ENCODE data around the gene SDF4.

SDF4 gene

GRCh38 chr1:1211541-1212441 lies 20.0 kb downstream of the SDF4 start:
- H3K4me1 ChIP-seq (ENCODE audit: control insufficient read depth, insufficient read depth, low read length): peaks cover 15% of the 10 kb centered on the region

DNA sequence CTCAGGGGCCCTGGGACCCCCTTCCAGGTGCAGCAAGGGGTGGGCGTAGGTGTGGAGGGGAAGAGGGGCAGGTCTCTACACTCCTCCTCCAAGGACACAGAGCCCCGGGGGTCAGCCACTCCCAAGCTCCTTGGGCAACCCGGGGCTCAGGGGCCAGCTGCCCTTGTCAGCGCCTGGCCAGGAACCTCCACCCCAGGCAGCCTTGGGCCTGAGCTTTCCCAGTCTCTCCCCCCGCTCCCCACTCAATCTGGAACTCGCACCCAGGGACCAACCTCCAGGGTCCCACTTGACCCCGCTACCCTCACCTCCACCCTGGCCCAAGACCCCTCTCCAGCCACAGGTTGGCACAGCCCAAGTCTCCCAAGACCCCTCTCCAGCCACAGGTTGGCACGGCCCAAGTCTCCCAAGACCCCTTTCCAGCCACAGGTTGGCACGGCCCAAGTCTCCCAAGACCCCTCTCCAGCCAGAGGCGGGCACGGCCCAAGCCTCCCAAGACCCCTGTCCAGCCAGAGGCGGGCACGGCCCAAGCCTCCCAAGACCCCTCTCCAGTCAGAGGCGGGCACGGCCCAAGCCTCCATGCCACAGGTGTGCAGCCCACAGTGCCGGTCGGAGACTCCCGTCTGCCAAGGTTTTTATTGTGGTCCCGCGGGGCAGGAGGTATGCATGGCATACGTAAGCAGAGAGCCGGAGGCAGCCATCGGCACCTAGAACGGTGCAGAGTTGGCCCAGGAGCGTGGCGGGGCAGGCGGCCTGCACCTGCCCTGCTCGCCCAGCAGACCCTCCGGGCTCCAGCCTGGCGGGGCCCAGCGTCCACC lies 20.9 kb downstream of the SDF4 start:
- H3K27me3 ChIP-seq (ENCODE audit: control insufficient read depth, insufficient read depth, low read length): peaks cover 19% of the 10 kb centered on the region
- H3K36me3 ChIP-seq (ENCODE audit: control insufficient read depth, insufficient read depth, low read length): no peaks in the 10 kb centered on the region
- no peaks in the 10 kb centered on the region for H3K9me3 ChIP-seq (ENCODE audit: control insufficient read depth, low read length)
- peaks cover 21% of the 10 kb centered on the region for H3K4me1 ChIP-seq (ENCODE audit: control insufficient read depth, insufficient read depth, low read length)
- H3K9ac ChIP-seq (ENCODE audit: low read length): no peak overlapping the region
- no peak overlapping the region for H3K4me3 ChIP-seq (ENCODE audit: low read length)

More at GRCh38 chr1:1211541-1212441, 20.0 kb downstream of the SDF4 start:
- Histone ChIP-seq H3K4me3 (ENCODE audit: low read length) (no peak overlapping the region), H3K27me3 (ENCODE audit: control insufficient read depth, insufficient read depth, low read length) (peaks cover 10% of the 10 kb centered on the region), H3K9me3 (ENCODE audit: control insufficient read depth, low read length) (no peaks in the 10 kb centered on the region), H3K9ac (ENCODE audit: low read length) (no peak overlapping the region), H3K36me3 (ENCODE audit: control insufficient read depth, insufficient read depth, low read length) (no peaks in the 10 kb centered on the region)

DNA sequence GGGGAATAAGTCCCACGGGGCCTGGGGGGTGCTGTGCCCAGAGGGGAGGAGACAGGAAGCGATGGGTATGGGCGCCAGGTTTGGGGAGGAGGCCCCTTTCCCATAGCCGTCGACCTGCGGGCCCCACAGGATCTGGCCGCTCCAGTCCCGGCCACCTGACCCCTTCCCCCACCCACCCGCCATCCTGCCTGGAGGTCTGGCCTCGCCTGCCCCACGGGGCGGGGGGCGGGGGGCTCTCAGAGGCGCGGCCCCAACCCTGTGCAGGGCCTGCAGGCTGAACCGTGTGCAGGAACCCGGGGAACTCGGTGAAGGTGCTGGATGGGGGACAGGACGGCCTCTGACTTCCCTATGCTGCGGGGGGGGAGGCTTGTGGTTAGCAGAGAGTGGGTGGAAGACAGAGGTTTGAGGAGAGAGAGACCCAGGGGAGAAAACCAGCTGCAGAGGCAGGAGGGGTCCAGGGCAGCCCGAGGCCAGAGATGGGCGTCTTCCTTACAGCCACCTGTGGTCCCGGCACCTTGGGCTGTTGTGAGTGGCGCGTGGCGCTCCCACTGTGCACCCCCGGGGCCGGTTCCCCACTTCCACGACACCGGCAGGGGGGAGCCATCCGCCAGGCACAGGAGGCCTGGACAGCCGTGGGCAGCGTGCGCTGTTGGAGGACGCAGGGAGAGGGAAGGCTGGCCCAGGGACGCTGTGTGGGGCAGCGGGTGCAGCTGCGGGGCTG lies 22.9 kb downstream of the SDF4 start:
- no peak overlapping the region for H3K9ac ChIP-seq (ENCODE audit: low read length)
- H3K27me3 ChIP-seq (ENCODE audit: control insufficient read depth, insufficient read depth, low read length): peaks cover 38% of the 10 kb centered on the region
- H3K4me1 ChIP-seq (ENCODE audit: control insufficient read depth, insufficient read depth, low read length): peaks cover 13% of the 10 kb centered on the region
- no peaks in the 10 kb centered on the region for H3K36me3 ChIP-seq (ENCODE audit: control insufficient read depth, insufficient read depth, low read length)
- no peak overlapping the region for H3K4me3 ChIP-seq (ENCODE audit: low read length)
- no peaks in the 10 kb centered on the region for H3K9me3 ChIP-seq (ENCODE audit: control insufficient read depth, low read length)

DNA sequence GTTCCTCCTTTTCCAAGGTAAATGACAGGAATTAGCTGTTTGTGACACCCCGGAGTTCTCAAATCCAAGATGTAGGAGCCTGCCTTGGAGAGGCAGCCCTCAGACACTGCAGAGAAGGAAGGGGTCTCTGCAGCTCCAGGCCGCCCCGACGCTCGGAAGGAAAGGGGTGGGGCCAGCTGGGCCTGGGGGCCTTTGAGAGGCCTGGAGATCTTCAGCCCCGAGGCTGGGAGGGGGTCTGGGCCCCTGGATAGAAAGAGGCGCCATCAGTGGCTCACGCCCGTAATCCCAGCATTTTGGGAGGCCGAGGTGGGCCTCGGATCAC lies 24.3 kb downstream of the SDF4 start:
- H3K9ac ChIP-seq (ENCODE audit: low read length): no peak overlapping the region
- H3K9me3 ChIP-seq (ENCODE audit: control insufficient read depth, low read length): no peaks in the 10 kb centered on the region
- no peaks in the 10 kb centered on the region for H3K36me3 ChIP-seq (ENCODE audit: control insufficient read depth, insufficient read depth, low read length)
- peaks cover 46% of the 10 kb centered on the region for H3K27me3 ChIP-seq (ENCODE audit: control insufficient read depth, insufficient read depth, low read length)
- H3K4me3 ChIP-seq (ENCODE audit: low read length): no peak overlapping the region
- peaks cover 13% of the 10 kb centered on the region for H3K4me1 ChIP-seq (ENCODE audit: control insufficient read depth, insufficient read depth, low read length)

DNA sequence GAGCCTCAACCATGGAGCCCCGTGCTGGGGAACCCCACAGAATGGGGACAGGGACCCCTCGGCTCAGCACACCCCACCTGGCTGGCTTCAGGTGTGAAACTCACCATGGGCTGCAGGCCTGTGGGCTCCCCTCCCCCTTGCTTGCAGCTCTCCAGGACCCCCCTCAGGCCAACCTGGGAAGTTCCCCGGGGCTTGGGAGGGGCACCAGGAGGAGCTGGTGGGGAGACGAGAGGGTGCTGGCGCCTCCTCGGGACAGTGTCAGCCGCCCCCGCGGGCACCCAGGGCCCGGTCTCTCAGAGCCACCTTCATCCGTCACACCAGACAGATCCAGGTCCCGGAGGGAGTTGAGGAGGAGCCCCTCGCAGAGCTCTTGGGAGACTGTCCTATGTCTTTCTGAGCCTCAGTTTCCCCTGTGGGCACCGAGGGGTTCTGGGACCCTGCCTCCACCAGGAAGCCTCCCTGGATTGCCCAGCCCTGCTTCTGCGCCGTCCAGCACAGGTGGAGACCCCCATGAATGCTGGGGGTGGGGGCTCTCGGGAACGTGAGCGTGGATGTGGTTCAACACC lies 24.8 kb downstream of the SDF4 start:
- no peak overlapping the region for H3K9ac ChIP-seq (ENCODE audit: low read length)
- no peaks in the 10 kb centered on the region for H3K36me3 ChIP-seq (ENCODE audit: control insufficient read depth, insufficient read depth, low read length)
- H3K9me3 ChIP-seq (ENCODE audit: control insufficient read depth, low read length): no peaks in the 10 kb centered on the region
- peaks cover 46% of the 10 kb centered on the region for H3K27me3 ChIP-seq (ENCODE audit: control insufficient read depth, insufficient read depth, low read length)
- peaks cover 13% of the 10 kb centered on the region for H3K4me1 ChIP-seq (ENCODE audit: control insufficient read depth, insufficient read depth, low read length)
- H3K4me3 ChIP-seq (ENCODE audit: low read length): no peak overlapping the region

- Histone ChIP-seq H3K9ac (ENCODE audit: low read length) (no peak within 1 kb of the TSS), H3K36me3 (ENCODE audit: control insufficient read depth, insufficient read depth, low read length) (no peaks in the 10 kb centered on the region), H3K27me3 (ENCODE audit: control insufficient read depth, insufficient read depth, low read length) (peaks cover 46% of the 10 kb centered on the region), H3K4me1 (ENCODE audit: control insufficient read depth, insufficient read depth, low read length) (peaks cover 13% of the 10 kb centered on the region), H3K4me3 (ENCODE audit: low read length) (no peak within 1 kb of the TSS), H3K9me3 (ENCODE audit: control insufficient read depth, low read length) (no peaks in the 10 kb centered on the region)
Measured at GRCh38 chr1:1206376-1206965, 25.3 kb downstream of the SDF4 start, which contains the start of gene TNFRSF18. TNFRSF18 (minus strand) TSS chr1:1206592; CDS start chr1:1206571, 21 bp downstream.

DNA sequence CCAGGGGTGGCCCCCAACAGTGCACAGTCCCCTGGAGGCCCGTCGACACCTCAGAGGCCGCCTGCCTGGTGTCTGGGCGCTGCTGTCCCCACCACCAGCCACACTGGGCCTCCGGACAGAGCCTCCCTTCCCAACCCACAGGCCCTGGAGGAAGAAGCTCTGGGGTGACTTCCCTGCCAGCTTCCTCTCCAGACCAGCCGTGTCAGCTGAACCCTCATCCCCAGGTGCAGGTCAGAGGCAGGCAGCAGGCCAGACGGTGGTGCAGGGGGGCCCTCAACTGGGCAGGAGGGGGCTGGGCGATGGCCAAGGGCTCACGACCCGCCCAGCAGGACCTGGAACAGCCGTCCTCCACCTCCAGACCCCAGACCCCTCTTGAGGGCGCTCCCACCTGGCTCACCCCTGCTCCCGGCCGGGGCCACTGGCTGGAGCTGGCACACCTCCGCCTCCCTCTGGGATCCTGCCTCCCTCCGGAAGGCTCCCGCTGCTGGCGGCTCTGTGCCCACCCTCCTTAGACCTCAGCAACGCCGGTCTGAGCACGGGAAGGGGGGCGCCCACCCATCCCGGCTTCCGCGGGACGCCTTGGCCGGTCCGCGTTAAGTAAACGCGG lies 25.9 kb downstream of the SDF4 start:
- Histone ChIP-seq H3K9me3 (ENCODE audit: control insufficient read depth, low read length) (no peaks in the 10 kb centered on the region), H3K4me1 (ENCODE audit: control insufficient read depth, insufficient read depth, low read length) (peaks cover 13% of the 10 kb centered on the region), H3K36me3 (ENCODE audit: control insufficient read depth, insufficient read depth, low read length) (no peaks in the 10 kb centered on the region), H3K9ac (ENCODE audit: low read length) (no peak overlapping the region), H3K4me3 (ENCODE audit: low read length) (no peak overlapping the region), H3K27me3 (ENCODE audit: control insufficient read depth, insufficient read depth, low read length) (peaks cover 48% of the 10 kb centered on the region)

DNA sequence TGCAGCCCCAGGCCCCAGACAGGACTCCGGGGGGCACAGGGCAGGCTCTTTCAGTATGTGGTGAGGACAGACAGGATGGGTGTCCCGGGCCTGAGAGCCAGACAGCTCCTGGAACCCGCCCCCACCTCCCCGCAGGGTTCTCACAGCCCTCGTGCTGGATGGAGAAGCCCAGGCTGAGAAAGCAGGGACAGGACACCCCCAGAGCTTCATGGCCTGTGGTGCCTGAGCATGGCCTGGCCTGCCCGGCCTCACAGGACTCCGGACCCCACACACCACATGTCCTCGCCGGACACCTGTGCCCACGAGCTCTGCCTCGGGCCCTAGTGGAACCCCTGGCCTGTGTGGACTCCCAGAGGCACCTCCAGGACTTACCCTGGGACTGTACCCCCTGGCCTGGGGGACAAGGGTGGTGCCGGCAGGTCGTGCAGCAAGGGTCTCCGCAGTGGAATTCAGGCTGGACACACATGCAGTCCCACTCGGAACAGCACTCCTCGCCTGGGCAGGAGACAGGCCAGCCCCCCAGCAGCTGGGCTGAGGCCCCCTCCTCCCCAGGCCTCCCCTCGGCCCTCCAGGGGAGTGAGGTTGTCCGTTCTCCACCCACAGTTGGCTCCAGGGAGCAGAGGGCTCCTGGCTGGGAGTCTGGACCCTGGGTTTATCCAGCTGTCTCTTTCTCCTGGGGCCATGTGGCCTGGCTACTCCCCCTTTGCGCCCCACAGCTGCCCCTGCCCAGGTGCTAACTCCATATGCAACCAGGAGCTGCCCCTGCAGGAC lies 26.6 kb downstream of the SDF4 start:
- Histone ChIP-seq H3K9ac (ENCODE audit: low read length) (no peak overlapping the region), H3K27me3 (ENCODE audit: control insufficient read depth, insufficient read depth, low read length) (peaks cover 55% of the 10 kb centered on the region), H3K9me3 (ENCODE audit: control insufficient read depth, low read length) (no peaks in the 10 kb centered on the region), H3K36me3 (ENCODE audit: control insufficient read depth, insufficient read depth, low read length) (no peaks in the 10 kb centered on the region), H3K4me3 (ENCODE audit: low read length) (no peak overlapping the region), H3K4me1 (ENCODE audit: control insufficient read depth, insufficient read depth, low read length) (peaks cover 13% of the 10 kb centered on the region)

DNA sequence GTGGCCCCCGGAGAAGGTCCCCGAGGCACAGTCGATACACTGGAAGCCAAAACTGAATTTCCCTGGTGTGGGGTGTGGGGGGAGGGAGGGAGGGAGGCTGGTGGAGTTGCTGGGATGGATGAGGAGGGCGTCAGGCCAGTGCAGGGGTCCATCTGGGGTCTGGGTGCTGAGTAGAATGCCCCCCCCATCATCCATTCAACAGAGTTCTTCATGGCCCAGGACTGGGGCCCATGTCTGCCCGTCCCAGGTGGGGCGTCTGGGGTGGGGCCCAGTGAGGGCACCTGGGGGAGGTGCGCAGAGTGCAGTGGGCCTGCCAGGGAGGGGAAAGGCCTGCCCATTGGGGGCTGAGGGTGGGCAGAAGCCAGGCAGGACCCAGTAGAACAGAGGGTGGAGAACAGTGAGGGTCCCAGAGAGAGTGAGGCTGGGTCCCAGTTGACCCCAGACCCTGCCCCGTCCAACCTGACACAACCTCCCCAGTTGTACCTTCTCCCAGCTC lies 27.3 kb downstream of the SDF4 start:
- no peaks in the 10 kb centered on the region for H3K36me3 ChIP-seq (ENCODE audit: control insufficient read depth, insufficient read depth, low read length)
- H3K9ac ChIP-seq (ENCODE audit: low read length): no peak overlapping the region
- H3K9me3 ChIP-seq (ENCODE audit: control insufficient read depth, low read length): no peaks in the 10 kb centered on the region
- H3K27me3 ChIP-seq (ENCODE audit: control insufficient read depth, insufficient read depth, low read length): peaks cover 62% of the 10 kb centered on the region
- H3K4me3 ChIP-seq (ENCODE audit: low read length): no peak overlapping the region
- peaks cover 13% of the 10 kb centered on the region for H3K4me1 ChIP-seq (ENCODE audit: control insufficient read depth, insufficient read depth, low read length)

DNA sequence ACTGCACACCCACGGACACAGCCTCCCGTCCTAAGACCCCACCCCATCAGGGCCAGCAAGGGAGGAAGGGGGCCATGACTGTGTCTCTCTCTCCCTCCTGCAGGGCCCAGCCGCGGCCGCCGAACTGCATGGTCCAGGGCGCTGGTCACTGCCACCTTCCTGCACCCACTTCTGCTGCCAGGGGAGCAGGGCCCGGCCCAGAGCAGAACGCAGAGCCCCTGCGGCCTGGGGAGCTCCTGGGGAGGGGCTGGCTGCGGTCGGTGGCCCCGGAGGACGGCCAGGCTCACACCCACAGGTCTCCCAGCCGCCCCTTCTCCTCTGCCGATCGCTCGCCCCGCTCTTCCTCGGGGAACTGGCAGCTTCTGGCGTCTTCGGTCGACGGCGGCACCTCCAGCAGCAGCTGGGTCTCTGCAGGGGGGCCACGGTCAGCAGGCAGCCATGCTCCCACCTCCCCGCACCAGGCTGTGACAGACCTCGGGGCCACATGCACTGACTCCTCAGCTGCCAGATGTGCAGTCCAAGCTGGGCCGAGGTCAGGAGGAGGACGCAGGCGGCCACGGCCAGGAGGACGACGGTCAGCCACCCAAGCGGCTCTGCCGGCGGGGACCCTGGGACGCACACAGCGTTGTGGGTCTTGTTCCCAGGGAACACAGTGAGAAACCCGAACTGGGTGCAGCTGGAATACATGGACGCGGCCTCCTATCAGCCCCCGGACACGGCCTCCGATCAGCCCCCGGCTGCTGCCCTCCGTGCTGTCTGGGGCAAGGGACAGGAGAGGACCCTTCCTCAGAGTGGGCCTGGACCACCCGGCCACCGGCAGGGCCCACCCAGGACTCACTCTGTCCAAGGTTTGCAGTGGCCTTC lies 28.0 kb downstream of the SDF4 start:
- H3K27me3 ChIP-seq (ENCODE audit: control insufficient read depth, insufficient read depth, low read length): peaks cover 69% of the 10 kb centered on the region
- H3K9ac ChIP-seq (ENCODE audit: low read length): no peak overlapping the region
- H3K9me3 ChIP-seq (ENCODE audit: control insufficient read depth, low read length): no peaks in the 10 kb centered on the region
- no peak overlapping the region for H3K4me3 ChIP-seq (ENCODE audit: low read length)
- H3K4me1 ChIP-seq (ENCODE audit: control insufficient read depth, insufficient read depth, low read length): peaks cover 13% of the 10 kb centered on the region
- no peaks in the 10 kb centered on the region for H3K36me3 ChIP-seq (ENCODE audit: control insufficient read depth, insufficient read depth, low read length)
